Tibial artery (tissue), 4 donors: ENCODE measurements around the gene FBXL7.

ENCODE experiments used
- DNase-seq, 2 donors: peaks; one replicate each; pipeline ENCODE4 v3.0.0-alpha.2; 2019
- H3K27ac ChIP-seq, 2 donors: fragments of 200-600 bp; sonication (generic) in 1 of 2; 1 replicate in 1 of 2; 2 replicates in 1 of 2; pipeline ENCODE4 v1.5.1; 2018 to 2019; ENCODE audit warnings: mild to moderate bottlenecking in 1 of 2
- H3K27me3 ChIP-seq, 2 donors: fragments of 200-600 bp; sonication (generic) in 1 of 2; one replicate each; pipeline versions ENCODE4 v1.5.1 to v1.6.0; 2016 to 2019
- H3K36me3 ChIP-seq, 3 donors: fragments of 200-600 bp; sonication (generic) in 2 of 3; one replicate each; pipeline ENCODE4 v1.5.1; 2016 to 2019; ENCODE audit warnings: mild to moderate bottlenecking in 2 of 3
- H3K4me1 ChIP-seq, 4 donors: fragments of 200-600 bp; sonication (generic) in 2 of 4; 1 replicate in 3 of 4; 2 replicates in 1 of 4; pipeline ENCODE4 v1.5.1; 2016 to 2019
- H3K4me3 ChIP-seq, 2 donors: fragments of 200-600 bp; sonication (generic) in 1 of 2; 1 replicate in 1 of 2; 2 replicates in 1 of 2; pipeline ENCODE4 v1.5.1; 2018 to 2019; ENCODE audit warnings: mild to moderate bottlenecking in 2 of 2
- H3K9me3 ChIP-seq, 3 donors: fragments of 200-600 bp; sonication (generic) in 1 of 3; one replicate each; pipeline ENCODE4 v1.5.1; 2016 to 2019
- intact Hi-C: fragments of 100-400 bp; cut with DNase I; formaldehyde crosslinking; loops from one replicate; pipeline ENCODE4 v1.15.0; 2023; ENCODE audit warnings: low total_unique reads
- TF ChIP-seq, protein P1 (sequence below), 2 experiments: fragments of 200-600 bp in 1 of 2; fragments of 450-650 bp in 1 of 2; IDR thresholded peaks; one replicate each; pipeline ENCODE4 v1.5.1; 2017 to 2019; ENCODE audit warnings: antibody characterized with exemption in 2 of 2, mild to moderate bottlenecking in 1 of 2, moderate library complexity in 1 of 2

The FBXL7 gene

GRCh38 chr5:15694696-15695214, 194.8 kb downstream of the FBXL7 start:
- peak overlapping the region; percentile 75 to 86 for H3K27ac ChIP-seq

DNA sequence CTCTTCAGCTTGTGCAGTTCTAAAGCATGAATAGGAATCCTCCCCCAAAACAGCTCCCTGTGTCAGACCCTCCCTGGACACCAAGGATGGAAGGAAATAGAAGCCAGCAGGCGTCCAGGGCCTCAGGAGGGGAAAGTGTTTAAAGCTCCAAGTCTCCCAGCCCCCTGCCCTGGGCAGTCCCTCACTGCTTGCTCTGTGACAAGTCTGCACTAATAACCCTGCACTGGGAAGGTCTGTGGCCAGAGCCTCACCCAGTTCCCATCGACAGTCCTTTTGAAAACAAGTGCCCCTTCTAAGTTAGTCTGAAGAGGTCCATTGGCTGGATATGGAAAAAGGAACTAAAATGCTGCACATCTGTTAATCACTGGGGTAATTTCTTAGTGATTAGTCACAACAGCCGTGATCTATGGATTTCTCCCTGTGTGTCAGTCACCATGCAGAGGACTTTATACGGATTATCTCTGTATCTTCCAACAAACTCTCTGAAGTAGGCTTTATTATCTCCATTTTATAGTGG, 195.3 kb downstream of the FBXL7 start:
- no peaks in the 10 kb centered on the region for H3K27me3 ChIP-seq
- TF ChIP-seq, protein P1, sequence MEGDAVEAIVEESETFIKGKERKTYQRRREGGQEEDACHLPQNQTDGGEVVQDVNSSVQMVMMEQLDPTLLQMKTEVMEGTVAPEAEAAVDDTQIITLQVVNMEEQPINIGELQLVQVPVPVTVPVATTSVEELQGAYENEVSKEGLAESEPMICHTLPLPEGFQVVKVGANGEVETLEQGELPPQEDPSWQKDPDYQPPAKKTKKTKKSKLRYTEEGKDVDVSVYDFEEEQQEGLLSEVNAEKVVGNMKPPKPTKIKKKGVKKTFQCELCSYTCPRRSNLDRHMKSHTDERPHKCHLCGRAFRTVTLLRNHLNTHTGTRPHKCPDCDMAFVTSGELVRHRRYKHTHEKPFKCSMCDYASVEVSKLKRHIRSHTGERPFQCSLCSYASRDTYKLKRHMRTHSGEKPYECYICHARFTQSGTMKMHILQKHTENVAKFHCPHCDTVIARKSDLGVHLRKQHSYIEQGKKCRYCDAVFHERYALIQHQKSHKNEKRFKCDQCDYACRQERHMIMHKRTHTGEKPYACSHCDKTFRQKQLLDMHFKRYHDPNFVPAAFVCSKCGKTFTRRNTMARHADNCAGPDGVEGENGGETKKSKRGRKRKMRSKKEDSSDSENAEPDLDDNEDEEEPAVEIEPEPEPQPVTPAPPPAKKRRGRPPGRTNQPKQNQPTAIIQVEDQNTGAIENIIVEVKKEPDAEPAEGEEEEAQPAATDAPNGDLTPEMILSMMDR (IDR thresholded peaks at IDR 0.05), result no peak

More at GRCh38 chr5:15694696-15695214, 194.8 kb downstream of the FBXL7 start:
- no peaks in the 10 kb centered on the region for H3K27me3 ChIP-seq
- H3K4me1 ChIP-seq, result peaks cover 0 to 81% (median 33%) of the 10 kb centered on the region in 4 donors
- intact Hi-C loops, result no loop called here
- TF ChIP-seq, protein P1 (IDR thresholded peaks at IDR 0.05), result no peak
- DNase-seq, result no peak
- no peaks in the 10 kb centered on the region for H3K9me3 ChIP-seq
- no peak overlapping the region for H3K4me3 ChIP-seq
- H3K36me3 ChIP-seq, result no peaks in the 10 kb centered on the region

DNA sequence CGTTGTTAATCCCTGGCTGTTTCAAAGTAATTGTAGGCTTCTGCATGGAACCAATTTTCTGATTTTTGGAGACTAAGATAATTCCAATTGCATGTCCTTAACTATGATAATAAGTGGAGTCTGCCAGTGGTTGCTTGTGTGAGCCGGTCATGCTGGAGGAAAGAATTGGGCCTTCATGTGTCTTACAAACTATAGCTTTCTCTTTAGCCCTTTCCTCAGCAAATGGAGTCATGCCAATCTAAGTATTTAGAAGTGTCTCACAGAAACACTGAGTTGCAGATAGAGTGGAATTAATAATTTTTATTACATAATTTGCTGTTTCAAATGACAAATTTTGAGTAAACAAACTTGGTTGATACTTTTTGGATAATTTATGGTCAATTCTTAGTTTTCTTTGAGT, 200.4 kb downstream of the FBXL7 start:
- H3K27me3 ChIP-seq, result no peaks in the 10 kb centered on the region
- intact Hi-C loops, result no loop called here
- no peaks in the 10 kb centered on the region for H3K36me3 ChIP-seq
- H3K9me3 ChIP-seq, result no peaks in the 10 kb centered on the region
- H3K4me3 ChIP-seq, result no peak overlapping the region
- no peak for DNase-seq
- peaks cover 0 to 55% (median 6%) of the 10 kb centered on the region in 4 donors for H3K4me1 ChIP-seq
- TF ChIP-seq, protein P1 (IDR thresholded peaks at IDR 0.05), result no peak
- no peak overlapping the region for H3K27ac ChIP-seq

More for the DNA sequence above, 195.3 kb downstream of the FBXL7 start:
- intact Hi-C loops, result no loop called here
- Histone ChIP-seq H3K36me3 (no peaks in the 10 kb centered on the region), H3K9me3 (no peaks in the 10 kb centered on the region), H3K4me1 (peaks cover 0 to 76% (median 32%) of the 10 kb centered on the region in 4 donors), H3K27ac (peak overlapping the region; percentile 75 to 86), H3K4me3 (no peak overlapping the region)
- DNase-seq, result no peak

GRCh38 chr5:15702102-15702501, 202.1 kb downstream of the FBXL7 start:
- TF ChIP-seq, protein P1 (IDR thresholded peaks at IDR 0.05), result no peak
- Histone ChIP-seq H3K9me3 (no peaks in the 10 kb centered on the region), H3K36me3 (no peaks in the 10 kb centered on the region), H3K27me3 (no peaks in the 10 kb centered on the region), H3K4me3 (no peak overlapping the region), H3K4me1 (peaks cover 0 to 41% (median 4%) of the 10 kb centered on the region in 4 donors), H3K27ac (no peak overlapping the region)
- intact Hi-C loops, result no loop called here
- no peak for DNase-seq

- TF ChIP-seq, protein P1 (IDR thresholded peaks at IDR 0.05), result no peak
- Histone ChIP-seq H3K9me3 (no peaks in the 10 kb centered on the region), H3K27me3 (no peaks in the 10 kb centered on the region), H3K4me1 (peaks cover 0 to 44% (median 7%) of the 10 kb centered on the region in 4 donors), H3K27ac (no peak overlapping the region), H3K4me3 (no peak overlapping the region), H3K36me3 (no peaks in the 10 kb centered on the region)
- intact Hi-C loops, result no loop called here
- DNase-seq, result no peak
Measured at GRCh38 chr5:15703901-15704300, 203.9 kb downstream of the FBXL7 start.
